ENCODE data around the gene SNX1. TPM values are rescaled to one million over a fixed set of nuclear protein-coding genes. Genes with fewer than 3 reads are reported as not detected.
"Not testable (repeated sequence)": the region's sequence is repeated elsewhere in the genome, so short reads cannot be mapped to it uniquely, and the experiment has no call there.

SNX1 gene
- total RNA-seq, 4 donors from 2014 or later, result 65.6 to 122 (median 83.8) TPM

DNA sequence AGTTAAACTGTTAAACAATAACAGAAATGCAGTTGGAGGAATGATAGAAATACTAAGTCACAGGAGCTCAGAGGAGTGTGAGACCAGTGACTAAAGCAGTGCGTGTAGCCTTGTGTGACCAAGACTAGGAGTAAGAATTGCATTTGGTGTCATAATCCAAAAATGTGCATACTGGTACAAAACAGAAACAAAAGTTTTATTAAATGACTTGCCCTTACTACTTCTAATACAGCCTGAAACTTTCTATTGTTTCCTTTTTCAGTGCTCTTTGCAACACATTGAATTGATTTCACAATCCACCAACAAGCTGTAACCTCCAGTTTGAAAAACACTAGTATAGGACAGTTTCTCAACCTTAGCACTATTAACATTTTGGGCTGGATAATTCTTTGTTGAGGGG is 17.1 kb downstream of the SNX1 start:
- TF ChIP-seq POLR2A (IDR thresholded peaks at IDR 0.05), result no peak
- TF ChIP-seq, protein P1, sequence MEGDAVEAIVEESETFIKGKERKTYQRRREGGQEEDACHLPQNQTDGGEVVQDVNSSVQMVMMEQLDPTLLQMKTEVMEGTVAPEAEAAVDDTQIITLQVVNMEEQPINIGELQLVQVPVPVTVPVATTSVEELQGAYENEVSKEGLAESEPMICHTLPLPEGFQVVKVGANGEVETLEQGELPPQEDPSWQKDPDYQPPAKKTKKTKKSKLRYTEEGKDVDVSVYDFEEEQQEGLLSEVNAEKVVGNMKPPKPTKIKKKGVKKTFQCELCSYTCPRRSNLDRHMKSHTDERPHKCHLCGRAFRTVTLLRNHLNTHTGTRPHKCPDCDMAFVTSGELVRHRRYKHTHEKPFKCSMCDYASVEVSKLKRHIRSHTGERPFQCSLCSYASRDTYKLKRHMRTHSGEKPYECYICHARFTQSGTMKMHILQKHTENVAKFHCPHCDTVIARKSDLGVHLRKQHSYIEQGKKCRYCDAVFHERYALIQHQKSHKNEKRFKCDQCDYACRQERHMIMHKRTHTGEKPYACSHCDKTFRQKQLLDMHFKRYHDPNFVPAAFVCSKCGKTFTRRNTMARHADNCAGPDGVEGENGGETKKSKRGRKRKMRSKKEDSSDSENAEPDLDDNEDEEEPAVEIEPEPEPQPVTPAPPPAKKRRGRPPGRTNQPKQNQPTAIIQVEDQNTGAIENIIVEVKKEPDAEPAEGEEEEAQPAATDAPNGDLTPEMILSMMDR (IDR thresholded peaks at IDR 0.05), result no peak
- Histone ChIP-seq H3K4me3 (no peak overlapping the region), H3K36me3 (peaks cover 0 to 56% (median 0%) of the 10 kb centered on the region in 3 donors), H3K4me1 (peaks cover 0 to 10% (median 0%) of the 10 kb centered on the region in 4 donors), H3K27me3 (no peaks in the 10 kb centered on the region), H3K27ac (no peak overlapping the region), H3K9me3 (no peaks in the 10 kb centered on the region)
- DNase-seq, result no peak

DNA sequence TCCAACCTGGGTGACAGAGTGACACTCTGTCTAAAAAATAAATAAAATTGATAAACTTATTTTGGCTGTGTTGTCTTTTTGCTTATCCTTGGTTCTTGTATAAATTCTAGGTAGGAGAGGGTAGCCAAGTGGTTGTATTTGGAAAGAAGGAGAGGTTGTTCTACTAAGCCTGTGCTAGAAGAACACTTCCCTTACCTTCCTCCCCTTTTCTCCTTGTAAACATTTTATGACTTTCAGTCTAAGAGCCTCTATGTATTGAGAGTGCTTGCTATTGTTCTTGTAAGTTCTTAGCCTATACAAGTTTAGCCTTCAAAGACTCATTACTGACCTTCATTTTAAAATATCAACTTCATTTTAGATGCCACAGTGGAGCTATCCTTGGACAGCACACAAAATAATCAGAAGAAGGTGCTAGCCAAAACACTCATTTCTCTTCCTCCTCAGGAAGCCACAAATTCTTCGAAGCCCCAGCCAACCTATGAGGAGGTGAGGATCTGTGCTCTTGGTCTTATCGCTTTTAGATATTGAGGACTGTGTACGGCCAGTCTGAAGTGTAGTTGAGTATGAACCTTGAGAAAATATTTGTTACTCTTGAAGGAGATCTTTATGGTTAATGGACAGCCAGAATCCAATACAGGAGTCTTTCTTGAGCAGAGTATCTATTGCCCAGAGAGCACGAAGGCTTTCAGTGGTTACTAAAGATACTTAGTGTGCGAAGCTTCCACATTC is 22.1 kb downstream of the SNX1 start:
- Histone ChIP-seq H3K27me3 (no peaks in the 10 kb centered on the region), H3K36me3 (peaks cover 0 to 96% (median 0%) of the 10 kb centered on the region in 3 donors), H3K27ac (no peak overlapping the region), H3K4me1 (no peaks in the 10 kb centered on the region), H3K4me3 (no peak overlapping the region), H3K9me3 (no peaks in the 10 kb centered on the region)
- no peak for TF ChIP-seq POLR2A (IDR thresholded peaks at IDR 0.05)
- TF ChIP-seq, protein P1 (IDR thresholded peaks at IDR 0.05), result no peak
- DNase-seq, result no peak

DNA sequence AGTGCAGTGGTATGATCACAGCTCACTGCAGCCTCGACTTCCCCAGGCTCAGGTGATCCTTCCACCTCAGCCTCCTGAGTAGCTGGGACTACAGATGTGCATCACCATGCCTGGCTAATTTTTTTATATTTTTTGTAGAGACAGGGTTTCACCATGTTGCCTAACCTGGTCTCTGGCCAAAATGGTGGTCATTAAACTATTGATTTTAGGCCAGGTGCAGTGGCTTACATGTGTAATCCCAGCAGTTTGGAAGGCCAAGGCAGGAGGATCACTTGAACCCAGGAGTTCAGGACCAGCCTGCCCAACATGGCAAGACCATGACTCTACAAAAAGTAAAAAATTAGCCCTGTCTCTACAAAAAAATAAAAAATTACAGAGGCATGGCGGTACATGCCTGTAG is 24.5 kb downstream of the SNX1 start:
- H3K27me3 ChIP-seq, H3K4me3 ChIP-seq, H3K9me3 ChIP-seq, DNase-seq, H3K4me1 ChIP-seq, H3K27ac ChIP-seq: not testable (repeated sequence)
- peaks cover 0 to 96% (median 0%) of the 10 kb centered on the region in 3 donors for H3K36me3 ChIP-seq

DNA sequence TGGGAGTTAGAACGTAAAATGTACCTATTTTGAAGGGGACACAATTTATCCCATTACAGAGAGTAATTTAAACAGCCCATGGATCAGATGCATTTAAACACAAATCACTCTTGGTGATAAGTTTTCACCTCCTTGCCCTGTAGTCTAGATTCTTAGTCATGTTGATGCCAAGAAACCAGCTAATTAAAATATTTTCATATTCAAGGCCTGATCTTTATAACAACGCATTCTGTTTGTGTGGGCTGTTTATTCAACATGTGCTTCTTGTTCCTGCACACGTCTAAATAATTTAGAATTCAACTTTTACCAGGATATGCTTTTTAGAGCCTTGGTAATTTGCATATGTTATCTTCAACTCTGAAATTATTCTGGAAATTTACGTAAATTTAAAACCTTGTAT is 25.8 kb downstream of the SNX1 start:
- no peak for TF ChIP-seq POLR2A (IDR thresholded peaks at IDR 0.05)
- TF ChIP-seq, protein P1 (IDR thresholded peaks at IDR 0.05), result no peak
- Histone ChIP-seq H3K27me3 (no peaks in the 10 kb centered on the region), H3K4me3 (no peak overlapping the region), H3K27ac (no peak overlapping the region), H3K9me3 (no peaks in the 10 kb centered on the region), H3K36me3 (peaks cover 0 to 95% (median 0%) of the 10 kb centered on the region in 3 donors), H3K4me1 (no peaks in the 10 kb centered on the region)
- DNase-seq, result no peak

DNA sequence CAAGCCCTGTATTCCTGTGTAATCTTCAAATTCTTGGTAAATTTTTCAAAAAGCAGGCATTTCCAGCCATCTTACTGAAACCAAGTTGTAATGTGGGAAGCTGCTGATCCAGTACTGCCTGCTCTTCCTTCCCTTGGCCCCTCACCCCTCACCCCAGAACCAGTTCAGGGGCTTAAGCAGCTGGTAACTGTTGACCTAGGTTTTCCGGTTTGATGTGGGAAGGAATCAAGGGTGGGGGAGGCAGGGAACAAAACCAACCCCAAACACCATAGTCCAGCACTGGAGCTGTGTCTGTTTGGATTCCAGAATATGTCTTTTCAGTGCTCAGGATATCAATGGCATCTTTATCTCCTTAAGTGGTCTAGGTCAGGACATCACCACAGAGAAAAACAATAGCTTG is 26.7 kb downstream of the SNX1 start:
- H3K36me3 ChIP-seq, result peaks cover 0 to 95% (median 0%) of the 10 kb centered on the region in 3 donors
- TF ChIP-seq, protein P1 (IDR thresholded peaks at IDR 0.05), result no peak
- no peak for TF ChIP-seq POLR2A (IDR thresholded peaks at IDR 0.05)
- no peak for DNase-seq
- no peak overlapping the region for H3K27ac ChIP-seq
- no peaks in the 10 kb centered on the region for H3K9me3 ChIP-seq
- H3K4me1 ChIP-seq, result no peaks in the 10 kb centered on the region
- H3K4me3 ChIP-seq, result no peak overlapping the region
- H3K27me3 ChIP-seq, result no peaks in the 10 kb centered on the region

DNA sequence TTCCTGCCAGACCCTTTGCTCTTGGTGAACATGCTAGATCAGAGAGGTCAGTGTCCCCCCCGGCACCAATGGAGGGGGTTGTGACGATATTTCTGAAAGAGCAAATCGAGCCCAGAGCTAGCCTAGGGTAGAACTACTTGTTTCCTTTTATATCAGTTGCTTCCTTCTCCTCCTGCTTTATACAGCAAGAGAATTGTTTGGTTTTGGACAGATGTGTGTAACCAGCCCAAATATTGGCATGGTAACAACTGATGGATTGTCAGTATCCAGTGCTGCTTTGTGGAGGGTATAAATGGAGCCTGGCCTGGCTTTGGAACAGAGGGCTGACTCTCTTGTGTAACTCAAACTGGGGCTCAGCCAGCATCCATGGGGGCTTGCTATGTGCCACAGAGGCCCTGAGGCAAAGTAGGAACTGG is 27.2 kb downstream of the SNX1 start:
- TF ChIP-seq, protein P1 (IDR thresholded peaks at IDR 0.05), result no peak
- TF ChIP-seq POLR2A (IDR thresholded peaks at IDR 0.05), result no peak
- peaks cover 0 to 95% (median 0%) of the 10 kb centered on the region in 3 donors for H3K36me3 ChIP-seq
- no peaks in the 10 kb centered on the region for H3K9me3 ChIP-seq
- H3K4me1 ChIP-seq, result no peaks in the 10 kb centered on the region
- H3K27ac ChIP-seq, result no peak overlapping the region
- DNase-seq, result no peak
- no peak overlapping the region for H3K4me3 ChIP-seq
- H3K27me3 ChIP-seq, result no peaks in the 10 kb centered on the region
